Measurements from ENCODE around the gene ANKRD63.

ANKRD63 gene

DNA sequence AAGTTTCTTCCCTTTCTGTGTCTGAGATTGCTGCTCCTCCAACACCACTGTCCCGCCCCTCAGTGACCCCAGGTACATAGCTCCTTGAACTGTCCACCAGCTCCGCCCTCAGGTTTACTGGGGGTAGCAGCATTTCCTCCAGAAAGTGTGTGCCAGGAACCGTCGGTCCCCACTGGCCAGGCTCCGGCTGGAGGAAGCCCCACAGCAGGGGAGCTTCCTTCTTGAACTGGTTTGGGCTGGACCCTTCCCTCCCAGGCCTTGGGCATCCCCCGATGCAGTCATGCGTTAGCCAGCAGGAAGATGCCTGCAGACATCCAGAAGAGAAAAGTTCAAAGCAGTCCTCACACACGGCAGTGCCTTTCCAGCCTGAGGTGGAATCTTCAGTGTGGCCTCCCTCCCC, 24.3 kb downstream of the ANKRD63 start:
- no peak for DNase-seq (ENCODE audit: low read depth in 2 of 2)

DNA sequence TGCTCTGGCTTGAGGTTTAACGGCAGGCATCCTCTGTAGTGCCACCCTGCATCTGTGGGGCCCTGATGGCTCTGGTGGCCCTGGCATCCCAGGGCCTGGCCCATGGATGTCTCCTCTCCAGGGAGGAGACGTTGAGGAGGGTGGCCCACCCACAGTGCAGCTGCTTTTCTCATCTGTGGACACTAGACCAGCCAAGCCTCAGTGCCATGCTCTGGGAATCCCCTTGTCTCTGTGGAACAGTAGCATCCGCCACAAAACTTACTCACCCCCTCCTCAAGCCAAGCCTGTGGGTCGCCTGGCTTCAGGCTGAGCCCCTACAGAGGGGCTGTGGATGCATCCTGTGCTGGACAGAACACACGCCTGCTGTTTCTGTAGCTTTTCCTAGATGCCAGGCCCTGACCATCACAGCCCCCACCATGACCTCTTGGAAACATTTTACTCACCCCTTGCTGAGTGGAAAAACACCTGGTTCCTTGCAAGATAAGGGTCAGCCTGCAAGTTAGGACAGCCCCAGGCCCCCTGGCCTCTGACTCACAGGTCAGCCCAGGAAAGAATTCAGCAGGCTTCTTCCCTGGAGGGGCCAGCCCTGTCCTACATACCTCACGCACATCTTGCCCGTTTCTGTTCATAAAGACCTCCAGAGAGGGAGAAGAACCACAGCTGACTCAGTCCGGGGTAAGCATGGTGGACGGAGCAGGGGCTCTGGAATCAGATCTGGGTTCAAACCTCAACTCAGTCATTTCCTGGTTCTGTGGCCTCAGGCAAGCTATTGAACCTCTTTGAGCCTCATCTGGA, 25.0 kb downstream of the ANKRD63 start:
- no peak for DNase-seq (ENCODE audit: low read depth in 2 of 2)

DNA sequence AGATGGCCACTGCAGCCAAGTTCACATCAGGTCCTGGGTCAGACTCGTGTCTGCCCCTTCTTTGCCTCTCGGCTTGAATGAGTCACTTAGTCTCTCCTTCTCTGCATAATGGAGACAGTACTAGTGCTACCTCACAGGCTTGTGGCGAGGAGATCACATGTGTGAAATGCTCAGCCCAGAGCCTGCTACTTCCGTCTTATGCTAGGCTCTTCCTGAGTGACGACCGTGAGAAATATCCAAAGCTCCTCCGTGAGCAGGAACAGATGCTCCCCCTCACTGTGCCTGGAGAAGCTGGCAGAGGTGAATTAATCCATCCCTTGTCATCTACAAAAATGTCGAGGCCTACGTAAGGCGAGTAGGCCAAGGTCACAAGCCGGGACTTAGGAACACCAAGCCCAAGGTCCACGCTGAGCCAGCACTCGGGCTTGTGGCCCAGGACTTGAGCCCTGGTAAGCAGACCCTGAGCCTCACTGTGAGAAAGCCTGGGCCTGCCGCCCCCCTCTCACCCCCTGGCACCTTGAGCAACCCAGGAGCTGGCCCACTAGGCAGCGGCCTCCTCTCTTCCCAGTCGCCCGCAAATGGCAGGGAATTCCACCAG, 26.1 kb downstream of the ANKRD63 start:
- DNase-seq (ENCODE audit: low read depth in 2 of 2) = no peak

DNA sequence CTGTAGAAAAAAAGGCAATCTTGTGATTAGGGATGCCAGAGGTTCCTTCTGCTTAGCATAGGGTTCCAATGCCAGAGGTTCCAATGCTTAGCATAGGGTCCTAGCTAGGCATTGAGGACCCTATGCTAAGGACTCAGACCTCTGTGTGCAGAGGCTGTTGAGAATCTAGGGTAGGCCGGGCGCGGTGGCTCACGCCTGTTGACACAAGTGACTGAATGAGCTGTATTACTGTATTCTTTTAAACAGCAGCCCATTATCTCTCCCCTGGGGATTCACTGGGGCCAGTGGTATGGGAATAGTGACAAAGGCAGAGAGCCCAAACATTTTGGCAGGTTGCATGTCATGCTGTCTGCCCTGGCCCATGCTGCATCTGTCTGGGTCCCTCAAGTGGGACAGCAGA, 27.8 kb downstream of the ANKRD63 start:
- no peak for DNase-seq (ENCODE audit: low read depth in 2 of 2)

DNA sequence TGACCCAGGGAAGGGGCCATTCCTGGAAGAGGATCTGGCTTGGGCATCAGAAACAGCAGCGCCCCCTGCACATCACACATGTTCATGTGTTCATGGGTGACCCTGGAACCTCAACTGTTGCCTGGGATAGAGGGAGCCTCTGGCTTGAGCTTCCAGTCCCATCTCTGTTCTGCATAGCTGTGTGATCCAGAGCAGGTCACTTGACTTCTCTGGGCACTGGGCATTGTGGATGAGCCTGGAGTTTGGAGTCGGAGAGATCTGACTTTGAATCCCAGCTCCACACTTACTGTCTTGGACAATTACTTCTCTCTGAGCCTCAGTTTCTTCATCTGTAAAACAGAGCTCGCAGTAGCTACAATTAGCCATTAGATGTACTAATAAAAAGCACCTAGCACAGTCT, 28.4 kb downstream of the ANKRD63 start:
- DNase-seq (ENCODE audit: low read depth in 2 of 2) = no peak

DNA sequence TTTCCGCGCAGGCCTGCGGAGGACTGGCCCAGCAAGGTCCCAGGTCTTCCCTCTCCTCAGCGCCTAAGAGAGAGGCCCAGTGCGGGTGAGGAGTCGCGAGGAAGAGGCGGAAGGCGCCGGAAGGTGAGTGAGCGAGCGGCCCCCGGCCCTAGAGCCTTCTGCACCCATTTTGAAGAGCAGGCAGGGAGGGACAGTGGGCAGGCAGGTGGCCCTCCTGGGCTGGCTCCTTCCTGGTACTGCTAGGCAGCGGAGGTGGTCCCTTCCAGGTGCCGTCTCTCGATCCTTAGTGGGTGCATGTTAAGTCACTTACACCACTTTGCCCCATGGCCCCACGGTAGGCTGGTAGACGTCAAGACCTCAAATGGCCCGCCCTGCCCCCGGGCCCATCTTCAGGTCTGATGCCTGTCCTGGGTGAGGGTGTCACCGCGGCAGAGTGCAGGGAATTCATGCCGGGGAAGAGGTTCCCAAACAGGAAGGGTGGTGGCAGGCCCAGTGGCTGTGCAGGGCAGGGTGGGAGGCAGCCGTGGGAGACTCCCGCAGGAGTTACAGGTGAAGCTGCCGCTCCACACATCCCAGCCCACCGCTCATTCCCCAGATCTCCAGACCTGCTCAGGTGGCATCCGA, 29.6 kb downstream of the ANKRD63 start:
- no peak for DNase-seq (ENCODE audit: low read depth in 2 of 2)

DNA sequence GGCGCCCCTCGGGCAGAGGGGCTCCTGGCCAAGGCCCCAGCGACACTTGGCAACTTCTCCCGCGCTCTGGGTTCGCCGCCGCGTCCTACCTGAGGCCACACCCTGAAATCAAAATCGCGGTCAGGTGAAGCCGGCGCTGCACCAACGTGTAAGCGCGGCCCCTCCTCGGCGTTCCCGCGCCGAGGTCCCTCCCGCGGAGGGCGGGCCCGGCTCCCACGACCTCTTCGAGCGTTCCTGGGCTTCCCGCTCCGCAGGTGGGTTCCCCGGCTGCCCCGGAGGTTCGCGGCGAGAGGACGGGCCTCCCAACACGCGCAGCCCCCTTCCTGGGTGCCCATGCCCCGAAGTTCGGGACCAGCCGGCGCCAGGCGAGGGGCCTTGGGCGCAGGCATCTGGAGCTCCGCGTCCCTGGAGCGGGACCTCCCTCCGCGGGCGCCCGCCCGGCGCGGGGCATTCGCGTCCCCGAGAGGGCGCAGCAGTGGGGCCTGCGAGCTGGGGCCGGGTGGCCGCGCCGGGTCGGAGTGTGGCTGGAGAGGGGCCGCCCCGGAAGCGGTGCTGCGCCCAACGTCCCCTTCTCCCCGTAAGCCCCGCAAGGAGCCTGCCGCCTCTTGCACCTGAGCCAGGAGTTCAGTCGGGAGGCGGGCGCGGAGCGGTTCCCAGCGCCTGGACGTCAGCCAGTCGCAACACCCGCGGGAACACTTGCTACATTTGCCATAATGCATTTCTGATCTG, 30.3 kb downstream of the ANKRD63 start:
- no peak for DNase-seq (ENCODE audit: low read depth in 2 of 2)

DNA sequence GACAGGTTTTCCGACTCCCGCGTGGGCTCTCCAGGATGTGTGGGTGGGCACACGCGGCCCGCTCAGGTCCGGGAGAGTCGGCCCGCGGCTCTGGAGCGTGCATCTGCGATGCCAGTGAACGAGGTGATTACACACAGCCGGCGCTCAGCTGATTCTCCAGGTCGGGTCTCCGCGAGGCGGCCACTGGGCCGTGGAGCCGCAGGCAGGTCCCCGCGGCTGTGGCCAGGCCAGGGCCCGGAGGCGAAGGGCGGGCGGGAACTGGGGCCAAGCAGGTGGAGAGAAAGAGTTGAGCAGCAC, 30.8 kb downstream of the ANKRD63 start:
- DNase-seq (ENCODE audit: low read depth in 2 of 2) = no peak

DNA sequence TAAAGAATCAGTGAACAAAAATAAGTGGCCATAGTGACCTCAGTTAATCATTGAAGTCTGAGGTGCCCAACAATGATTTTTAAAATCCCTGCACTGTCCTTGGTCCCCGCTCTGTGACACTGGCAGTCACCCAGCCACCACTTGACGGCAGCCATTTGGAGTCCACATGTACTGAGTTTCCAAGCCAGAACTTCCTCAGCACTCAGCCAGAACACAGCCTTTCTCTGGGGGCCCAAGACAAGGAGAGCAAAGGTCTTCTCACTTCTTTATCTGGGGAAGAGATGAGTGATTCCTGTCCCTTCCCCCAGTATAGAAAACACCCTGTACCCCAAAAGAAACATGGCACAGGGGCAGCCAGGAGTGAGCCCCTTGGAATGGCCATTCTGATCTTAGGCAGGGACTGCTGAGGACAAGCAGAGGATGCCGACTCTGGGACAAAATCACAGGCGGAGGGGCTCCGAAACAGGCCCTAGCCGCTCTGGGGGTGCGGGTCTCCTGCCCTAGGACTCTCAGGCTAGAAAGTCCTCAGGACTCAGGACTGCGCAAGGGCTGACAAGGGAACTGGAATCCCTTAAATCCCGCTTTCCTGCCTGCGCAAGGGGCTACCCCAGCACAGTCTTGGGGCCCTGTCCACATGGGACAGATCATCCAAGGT, 31.3 kb downstream of the ANKRD63 start:
- no peak for DNase-seq (ENCODE audit: low read depth in 2 of 2)

DNA sequence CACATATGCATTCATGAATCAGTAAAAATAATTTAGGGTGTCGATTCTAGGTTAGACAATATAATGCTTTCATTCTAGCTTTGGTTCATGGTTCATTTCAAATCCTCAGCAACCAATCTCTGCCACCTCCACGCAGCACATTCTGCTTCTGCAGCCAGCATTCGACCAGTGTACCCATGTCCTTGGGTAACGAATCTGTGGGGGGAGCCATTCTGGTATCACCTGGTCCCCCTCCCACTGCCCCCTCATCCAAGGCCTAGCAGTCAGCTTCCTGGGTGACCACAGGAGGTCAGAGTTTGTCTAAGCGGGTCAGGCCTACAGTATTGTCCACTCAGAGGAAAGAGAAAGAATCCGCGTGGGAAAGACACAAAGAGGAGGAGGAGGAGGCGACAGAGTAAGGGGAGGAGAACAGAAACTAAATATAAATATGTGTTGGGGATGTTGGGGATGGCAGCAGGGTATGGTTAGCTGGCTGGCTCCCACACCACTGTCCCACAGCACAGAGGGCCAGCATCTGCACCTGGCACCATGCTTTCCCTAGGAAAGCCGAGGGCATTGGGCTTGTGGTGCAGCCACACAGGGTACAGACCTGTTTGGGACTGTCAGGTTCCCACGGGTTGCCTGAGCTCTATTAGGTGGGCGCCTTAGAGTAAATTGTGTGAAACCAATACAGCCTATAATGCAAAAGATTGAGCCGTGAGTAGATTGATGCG, 31.9 kb downstream of the ANKRD63 start:
- DNase-seq (ENCODE audit: low read depth in 2 of 2) = no peak

DNA sequence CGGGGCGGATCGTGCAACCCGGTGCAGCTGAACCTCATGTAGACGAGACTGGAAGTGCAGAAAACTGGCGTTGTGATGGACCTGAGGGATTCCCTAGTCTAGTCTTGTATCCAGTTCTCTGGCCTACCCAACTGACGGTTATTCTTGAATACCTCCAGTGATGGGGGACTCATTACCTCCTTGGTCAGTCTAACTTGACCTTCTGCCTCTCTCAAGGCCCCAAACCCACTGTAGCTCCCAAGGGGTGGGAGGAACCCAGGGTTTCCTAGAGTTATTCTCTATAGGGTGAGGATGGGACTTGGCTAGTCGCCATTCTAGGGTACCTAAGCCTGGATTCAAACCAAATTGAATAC, 32.6 kb downstream of the ANKRD63 start:
- no peak for DNase-seq (ENCODE audit: low read depth in 2 of 2)

DNA sequence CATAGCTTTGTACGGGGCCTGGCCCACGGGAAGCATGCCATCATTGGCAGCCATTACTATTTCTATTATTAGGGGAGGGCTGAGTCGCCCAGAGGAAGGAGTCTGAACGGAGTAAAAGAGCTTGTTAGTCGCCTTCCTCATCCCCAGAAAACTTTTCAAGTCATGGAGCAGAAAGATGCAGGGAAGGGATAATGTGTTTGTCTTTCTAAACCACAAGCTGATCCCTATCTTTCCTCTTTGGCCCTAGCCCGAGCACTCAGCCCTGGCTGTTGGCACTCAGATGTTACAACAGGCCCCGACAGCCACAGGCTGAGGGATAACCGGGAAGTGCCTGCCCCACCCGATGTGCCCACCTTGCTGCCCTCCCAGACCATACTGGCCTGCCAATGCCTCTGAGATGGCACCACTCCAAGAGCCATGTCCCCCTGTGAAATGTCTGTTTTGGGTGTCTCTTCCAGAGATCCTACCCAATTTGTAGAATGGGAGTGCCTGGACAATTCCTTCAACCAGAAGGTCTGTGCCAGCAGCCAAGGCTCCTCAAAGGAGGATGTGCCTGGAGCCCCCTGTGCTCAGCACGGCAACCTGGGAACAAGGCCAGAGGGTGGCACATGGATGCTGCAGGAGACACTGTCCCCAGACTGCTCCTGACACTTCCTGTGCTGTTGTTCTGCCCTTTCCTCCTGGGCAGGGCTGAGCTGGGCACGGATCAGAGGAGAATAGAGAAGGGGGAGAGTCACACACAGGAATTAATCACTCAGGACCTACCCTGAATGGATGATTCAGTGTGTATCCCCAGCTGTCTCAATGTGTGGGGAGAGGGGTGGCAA, 33.2 kb downstream of the ANKRD63 start:
- no peak for DNase-seq (ENCODE audit: low read depth in 2 of 2)

DNA sequence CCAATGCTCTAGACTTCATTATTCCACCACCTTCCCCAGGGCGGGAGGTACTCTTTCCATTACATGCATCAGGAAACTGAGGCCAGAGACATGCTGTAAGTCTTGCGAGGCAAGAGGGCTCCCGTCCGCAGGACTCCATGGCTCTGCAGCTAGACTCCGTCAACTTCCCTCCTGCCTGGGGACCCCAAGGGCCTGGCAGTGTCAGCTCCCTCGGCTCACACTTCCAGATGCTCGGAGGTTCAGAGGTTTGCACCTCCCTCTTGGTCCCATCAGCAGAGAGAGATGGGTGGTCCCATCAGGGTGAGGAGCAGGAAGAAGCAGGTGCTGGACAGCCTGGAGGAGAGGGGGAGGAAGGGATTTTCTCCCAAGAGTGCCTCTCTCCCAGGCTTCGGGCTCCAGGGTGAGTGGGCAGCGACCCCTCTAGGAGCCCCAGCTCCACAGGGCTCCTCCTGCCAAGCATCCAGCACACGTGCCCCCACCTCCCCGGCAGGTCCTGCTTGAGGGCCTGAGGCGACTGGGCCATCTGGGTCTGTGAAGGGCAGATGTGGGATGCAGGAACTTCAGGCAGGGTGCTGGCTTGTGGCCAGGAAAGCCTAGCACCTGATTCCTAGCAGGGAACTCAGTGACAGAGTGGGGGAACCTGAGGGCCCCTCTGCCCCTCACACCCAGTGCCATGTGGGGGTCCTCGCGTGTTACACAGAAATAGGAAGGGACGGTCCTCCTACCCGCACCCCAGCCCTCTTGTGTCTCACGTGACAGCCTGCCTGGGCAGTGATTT, 34.7 kb downstream of the ANKRD63 start:
- no peak for DNase-seq (ENCODE audit: low read depth in 2 of 2)

DNA sequence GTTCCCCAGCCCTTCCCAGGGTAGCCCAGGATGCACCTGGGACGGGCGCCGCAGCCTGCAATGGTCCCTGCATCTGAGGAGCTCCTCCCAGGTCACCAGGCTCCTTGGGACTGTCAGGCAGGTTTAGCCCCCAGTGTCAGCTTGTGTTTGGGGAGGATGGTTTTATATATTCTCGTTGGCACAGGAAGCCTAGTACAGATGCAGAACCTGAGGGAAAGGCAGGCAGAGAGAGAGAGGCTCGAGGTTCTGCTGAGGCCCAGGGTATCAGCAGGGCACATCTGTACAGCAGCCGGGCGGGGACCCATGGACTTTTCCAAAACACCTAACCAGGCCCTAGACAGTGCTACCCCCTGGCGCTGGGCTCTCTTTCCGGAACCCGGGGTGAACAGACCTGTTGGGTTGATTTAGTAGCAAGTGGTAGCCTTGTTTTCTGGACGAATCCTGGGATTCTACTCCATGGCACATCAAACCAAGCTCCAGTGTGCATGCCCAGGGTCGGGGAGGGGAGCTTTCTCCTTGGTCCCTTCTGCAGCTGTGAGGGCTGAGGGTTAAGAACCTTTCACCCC, 35.4 kb downstream of the ANKRD63 start:
- no peak for DNase-seq (ENCODE audit: low read depth in 2 of 2)

DNA sequence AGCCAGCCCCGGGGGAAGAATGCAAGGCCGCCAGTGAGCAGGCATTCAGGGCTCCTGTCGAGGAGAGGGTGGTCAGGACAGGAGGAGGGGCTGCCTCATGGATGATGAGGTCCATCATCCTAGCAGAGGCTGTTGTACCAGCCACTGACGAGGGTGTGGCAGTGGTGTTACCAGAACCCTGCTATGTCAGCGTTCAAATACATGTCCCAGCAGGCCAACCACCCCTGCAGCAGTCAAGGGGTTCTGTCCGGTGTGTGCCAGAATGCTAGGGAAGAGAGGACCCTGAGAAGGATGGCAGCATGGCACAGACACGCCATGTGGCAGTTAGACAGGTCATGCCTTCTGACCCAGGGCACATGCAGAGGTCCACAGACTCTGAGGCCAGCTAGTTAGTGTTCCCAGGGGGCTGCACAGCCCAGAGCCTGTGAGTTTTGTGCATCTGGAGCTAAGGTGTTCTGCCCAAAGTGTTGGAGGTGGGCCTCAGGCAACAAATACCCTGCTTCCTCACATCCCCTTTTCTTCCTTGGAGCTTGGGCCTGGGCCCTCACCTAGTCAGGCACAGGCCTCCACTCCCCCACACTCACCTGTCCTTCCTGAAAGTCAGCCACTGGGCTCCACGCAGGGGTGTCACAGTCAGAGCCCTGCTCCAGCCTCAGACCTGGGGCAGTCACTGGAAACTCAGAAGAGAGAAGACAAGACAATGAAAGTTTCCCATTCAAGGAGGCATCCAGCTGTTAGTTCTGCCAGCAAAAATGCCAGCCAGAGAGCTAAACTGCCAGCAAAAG, 36.2 kb downstream of the ANKRD63 start:
- no peak for DNase-seq (ENCODE audit: low read depth in 2 of 2)

DNA sequence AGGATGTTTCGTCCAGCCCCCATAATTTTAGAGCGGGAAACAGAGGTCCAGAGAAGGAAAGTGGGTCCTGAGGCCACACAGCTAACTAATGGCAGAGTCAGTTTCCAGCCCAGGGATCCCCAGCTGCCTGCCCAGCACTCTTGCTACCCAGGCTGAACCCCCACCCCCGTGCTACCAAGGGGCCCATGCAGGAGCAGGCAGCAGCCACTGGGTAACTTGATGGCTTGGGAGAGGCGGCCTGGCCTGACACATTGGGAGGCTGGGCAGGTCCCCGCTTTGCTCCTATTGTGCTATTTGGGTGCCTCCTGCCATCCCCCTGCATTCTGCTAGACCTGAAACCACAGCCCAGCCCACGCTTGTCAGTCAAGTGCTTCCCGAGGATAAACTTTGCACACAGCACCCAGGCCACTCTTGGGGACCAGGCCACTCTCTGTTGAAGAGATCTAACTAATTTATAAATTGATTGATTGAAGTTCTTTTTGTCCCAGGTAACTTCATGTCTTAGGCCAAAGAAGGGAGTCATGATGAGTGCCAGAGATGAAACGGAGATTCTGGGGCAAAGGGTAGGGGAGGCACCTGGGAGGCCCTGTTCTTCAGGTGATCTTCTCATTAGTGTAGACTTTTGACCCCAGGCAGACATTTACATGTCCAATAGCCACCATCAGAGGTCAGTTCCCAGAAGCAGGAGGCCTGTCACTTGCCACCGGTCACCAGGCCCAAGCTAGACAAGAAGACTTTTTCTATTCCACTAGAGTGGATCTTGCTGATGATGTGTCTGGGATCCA, 37.0 kb downstream of the ANKRD63 start:
- DNase-seq (ENCODE audit: low read depth in 2 of 2) = no peak

DNA sequence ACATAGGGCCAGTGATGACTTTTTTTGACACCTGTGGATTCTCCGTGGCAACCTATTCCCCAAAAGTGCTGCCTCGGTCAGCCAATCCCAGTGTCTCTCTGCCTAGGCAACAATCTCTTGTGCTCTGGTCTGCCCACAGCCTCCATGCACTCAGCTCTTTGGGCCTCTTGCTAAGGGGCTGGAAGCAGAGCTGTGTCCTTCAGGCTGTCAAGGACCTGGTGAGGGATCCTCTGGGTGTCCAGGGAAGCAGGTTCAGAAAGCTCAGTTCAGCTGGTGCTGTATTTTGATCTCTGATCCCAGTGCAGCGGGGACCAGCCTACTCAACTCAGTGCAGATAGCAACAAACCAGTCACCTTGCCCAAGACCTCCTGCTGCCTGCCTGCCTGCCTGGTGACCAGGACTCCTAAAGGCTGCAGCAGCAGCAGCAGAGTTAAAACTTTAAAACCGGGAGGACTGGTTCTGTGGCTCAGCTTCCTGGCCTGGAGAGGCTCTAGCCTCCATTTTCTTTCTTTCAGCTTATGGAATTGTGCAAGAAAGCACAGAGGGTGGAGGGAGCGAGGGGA, 37.8 kb downstream of the ANKRD63 start:
- no peak for DNase-seq (ENCODE audit: low read depth in 2 of 2)

Data from stimulated activated CD4-positive, alpha-beta T cell treated with anti-CD3 and anti-CD28 coated beads, Interleukin-4, amount 100 ng/mL, for 48 hours (primary cell).